ENCODE data around the gene SPATA31C2. TPM values are rescaled to one million over a fixed set of nuclear protein-coding genes. Genes with fewer than 3 reads are reported as not detected.
A peak's percentile ranks its signal among the peaks of the same experiment; 100 is the strongest.

Gene SPATA31C2
- total RNA-seq, 2 experiments from 2014 or later: not detected

DNA sequence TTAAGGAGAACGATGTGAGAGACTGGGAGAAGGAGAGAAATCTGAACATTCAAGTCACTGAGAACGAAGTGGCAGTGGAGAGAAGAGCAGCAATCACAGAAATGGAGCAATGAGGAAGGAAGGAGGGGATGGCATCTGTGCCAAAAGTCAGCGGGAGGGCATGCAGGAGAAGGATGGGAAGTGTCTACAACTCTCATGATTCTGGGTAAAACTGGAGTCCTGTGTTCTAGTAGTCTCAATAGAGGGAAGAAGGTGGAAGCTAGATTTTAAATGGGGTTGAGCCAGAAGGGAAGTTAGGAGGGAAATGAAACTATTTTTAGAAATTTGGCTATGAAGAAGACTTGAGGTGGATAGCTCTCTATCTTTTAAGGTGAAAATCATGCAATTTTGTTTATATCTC, 39.1 kb upstream of the SPATA31C2 start:
- intact Hi-C loops (cut with micrococcal nuclease; ENCODE audit: unreplicated experiment): loop anchor here (10.0 kb wide), 1 partner anchor 207 kb away; the partner anchor contains the start of gene SPIN1
- H3K4me2 ChIP-seq (ENCODE audit: low read length): no peak overlapping the region
- H3K4me1 ChIP-seq (ENCODE audit: insufficient read depth, low read length, poor library complexity, severe bottlenecking): no peaks in the 10 kb centered on the region
- no peaks in the 10 kb centered on the region for H4K20me1 ChIP-seq (ENCODE audit: insufficient read depth, low read length)
- DNase-seq (ENCODE audit: low spot score): no peak
- no peak overlapping the region for H3K4me3 ChIP-seq (ENCODE audit: low read depth, low read length, poor library complexity, severe bottlenecking)
- no peak overlapping the region for H2AFZ ChIP-seq (ENCODE audit: low read length)
- no peaks in the 10 kb centered on the region for H3K9me2 ChIP-seq (ENCODE audit: insufficient read depth, low read length)
- CTCF ChIA-PET (ENCODE audit: unreplicated experiment): no interaction called here
- H3K36me3 ChIP-seq (ENCODE audit: insufficient read depth, low read length): no peaks in the 10 kb centered on the region
- BruUV-seq (replicated peaks): no TSS peak
- H3K27ac ChIP-seq (ENCODE audit: low read depth, low read length, poor library complexity, severe bottlenecking): no peak overlapping the region
- H3K79me2 ChIP-seq (ENCODE audit: insufficient read depth, low read depth, low read length): no peaks in the 10 kb centered on the region
- POLR2A ChIA-PET: no interaction called here
- TF ChIP-seq CTCF (conservative IDR thresholded peaks at IDR 0.05; ENCODE audit: low read length) (no peak), EZH2phosphoT487 (IDR thresholded peaks at IDR 0.05; ENCODE audit: borderline replicate concordance, low read depth, low read length) (no peak)
- no peaks in the 10 kb centered on the region for H3K9me3 ChIP-seq (ENCODE audit: low read length)

DNA sequence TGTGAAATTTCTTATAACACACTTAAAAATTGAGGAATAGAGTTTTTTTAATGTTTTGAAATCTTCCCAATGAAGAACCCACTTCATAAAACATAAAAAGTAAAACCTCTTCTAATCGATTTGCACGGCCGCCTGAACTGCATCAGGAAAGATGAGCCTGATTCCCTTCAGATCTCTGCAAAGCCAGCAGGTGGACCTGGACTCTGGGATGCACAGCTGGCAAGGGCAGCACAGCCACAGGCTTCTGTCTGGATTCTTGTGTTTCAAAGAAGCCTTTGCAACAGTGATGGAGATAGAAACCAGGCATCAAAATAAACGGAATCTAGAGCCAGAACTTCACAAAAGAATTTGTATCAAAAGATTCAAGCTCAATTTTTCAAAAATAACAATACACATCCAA, 36.0 kb upstream of the SPATA31C2 start:
- H2AFZ ChIP-seq (ENCODE audit: low read length): no peak overlapping the region
- H3K4me2 ChIP-seq (ENCODE audit: low read length): no peak overlapping the region
- no peak overlapping the region for H3K4me3 ChIP-seq (ENCODE audit: low read depth, low read length, poor library complexity, severe bottlenecking)
- H3K79me2 ChIP-seq (ENCODE audit: insufficient read depth, low read depth, low read length): no peaks in the 10 kb centered on the region
- H3K9me3 ChIP-seq (ENCODE audit: low read length): no peaks in the 10 kb centered on the region
- CTCF ChIA-PET (ENCODE audit: unreplicated experiment): no interaction called here
- POLR2A ChIA-PET: no interaction called here
- no peaks in the 10 kb centered on the region for H3K4me1 ChIP-seq (ENCODE audit: insufficient read depth, low read length, poor library complexity, severe bottlenecking)
- DNase-seq (ENCODE audit: low spot score): no peak
- no TSS peak for BruUV-seq (replicated peaks)
- H3K27ac ChIP-seq (ENCODE audit: low read depth, low read length, poor library complexity, severe bottlenecking): no peak overlapping the region
- TF ChIP-seq EZH2phosphoT487 (IDR thresholded peaks at IDR 0.05; ENCODE audit: borderline replicate concordance, low read depth, low read length) (no peak), CTCF (conservative IDR thresholded peaks at IDR 0.05; ENCODE audit: low read length) (no peak)
- no peaks in the 10 kb centered on the region for H4K20me1 ChIP-seq (ENCODE audit: insufficient read depth, low read length)
- no peaks in the 10 kb centered on the region for H3K9me2 ChIP-seq (ENCODE audit: insufficient read depth, low read length)
- H3K36me3 ChIP-seq (ENCODE audit: insufficient read depth, low read length): no peaks in the 10 kb centered on the region
- intact Hi-C loops (cut with micrococcal nuclease; ENCODE audit: unreplicated experiment): loop anchor here (10.0 kb wide), 1 partner anchor 210 kb away; the partner anchor contains the start of gene SPIN1

DNA sequence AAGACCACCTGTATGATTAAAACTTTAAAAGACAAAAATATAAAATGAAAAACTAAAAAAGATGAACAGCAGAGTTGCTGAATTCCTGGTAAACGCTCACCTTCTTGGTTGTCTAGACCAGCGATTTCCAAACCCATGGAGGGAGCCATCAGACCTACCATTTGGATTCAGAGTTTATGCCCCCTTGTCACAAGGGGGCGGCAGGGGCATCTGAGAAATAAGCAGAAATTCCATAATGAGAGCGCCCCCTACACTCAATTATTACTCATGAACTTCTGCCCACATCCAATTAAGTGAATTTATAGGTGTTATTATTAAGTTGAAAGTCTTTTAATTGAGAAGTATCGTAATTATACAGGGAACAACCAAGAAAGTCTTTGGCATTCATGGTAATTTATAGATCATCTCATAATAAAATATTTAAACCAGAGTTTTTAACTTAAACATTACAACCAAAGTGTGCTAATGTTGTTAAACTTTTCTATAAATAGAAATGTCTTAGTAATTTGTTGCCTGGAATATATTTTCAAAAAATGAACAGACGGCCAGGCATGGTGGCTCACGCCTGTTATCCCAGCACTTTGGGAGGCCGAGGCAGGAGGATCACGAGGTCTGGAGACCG, 35.2 kb upstream of the SPATA31C2 start:
- no peaks in the 10 kb centered on the region for H3K9me2 ChIP-seq (ENCODE audit: insufficient read depth, low read length)
- H3K36me3 ChIP-seq (ENCODE audit: insufficient read depth, low read length): no peaks in the 10 kb centered on the region
- CTCF ChIA-PET (ENCODE audit: unreplicated experiment): interaction anchor here (1.1 kb wide), 1 partner anchor 405 kb away, joined by 3 read pairs; no protein-coding TSS in a partner anchor
- no peaks in the 10 kb centered on the region for H3K9me3 ChIP-seq (ENCODE audit: low read length)
- no peaks in the 10 kb centered on the region for H3K79me2 ChIP-seq (ENCODE audit: insufficient read depth, low read depth, low read length)
- no peak overlapping the region for H3K27ac ChIP-seq (ENCODE audit: low read depth, low read length, poor library complexity, severe bottlenecking)
- H3K4me1 ChIP-seq (ENCODE audit: insufficient read depth, low read length, poor library complexity, severe bottlenecking): no peaks in the 10 kb centered on the region
- no peak overlapping the region for H3K4me2 ChIP-seq (ENCODE audit: low read length)
- DNase-seq (ENCODE audit: low spot score): peak; percentile 82
- POLR2A ChIA-PET: interaction anchor here (0.8 kb wide), 1 partner anchor 748 kb away, joined by 4 read pairs; no protein-coding TSS in a partner anchor
- H4K20me1 ChIP-seq (ENCODE audit: insufficient read depth, low read length): no peaks in the 10 kb centered on the region
- intact Hi-C loops (cut with micrococcal nuclease; ENCODE audit: unreplicated experiment): loop anchor here (2.0 to 10.0 kb wide), 2 partner anchors 211 to 405 kb away; partner anchors contain the start of gene SPIN1
- no peak overlapping the region for H2AFZ ChIP-seq (ENCODE audit: low read length)
- TF ChIP-seq CTCF (conservative IDR thresholded peaks at IDR 0.05; ENCODE audit: low read length): peak; percentile 100
- no peak for TF ChIP-seq EZH2phosphoT487 (IDR thresholded peaks at IDR 0.05; ENCODE audit: borderline replicate concordance, low read depth, low read length)
- no TSS peak for BruUV-seq (replicated peaks)
- no peak overlapping the region for H3K4me3 ChIP-seq (ENCODE audit: low read depth, low read length, poor library complexity, severe bottlenecking)
